Stimulated activated naive CD4-positive, alpha-beta T cell (primary cell): Measurements from ENCODE around the gene ATP8B3.

Source experiments
- DNase-seq, 6 experiments: peaks; one replicate each; lab custom pipeline; 2025; lab: John Stamatoyannopoulos, UW

Gene ATP8B3

GRCh38 chr19:1756705-1757465, 55.2 kb downstream of the ATP8B3 start:
- no peak for DNase-seq

GRCh38 chr19:1756264-1756663, 55.8 kb downstream of the ATP8B3 start:
- no peak for DNase-seq

- DNase-seq: no peak
These were observed 56.5 kb downstream of the ATP8B3 start for GRCh38 chr19:1755467-1756171.

- DNase-seq: no peak
These were observed 57.2 kb downstream of the ATP8B3 start for GRCh38 chr19:1754636-1755466.

- no peak for DNase-seq
These were observed 57.9 kb downstream of the ATP8B3 start for GRCh38 chr19:1754018-1754635.

- DNase-seq: no peak
These were observed 59.0 kb downstream of the ATP8B3 start, which contains the start of gene ONECUT3 for GRCh38 chr19:1752757-1753728. ONECUT3 (plus strand) TSS chr19:1753506; CDS start chr19:1753663, 157 bp downstream.

GRCh38 chr19:1752009-1752756, 59.9 kb downstream of the ATP8B3 start:
- DNase-seq: no peak

- no peak for DNase-seq
These were observed 60.6 kb downstream of the ATP8B3 start for GRCh38 chr19:1751367-1752008.

GRCh38 chr19:1750343-1751021, 61.6 kb downstream of the ATP8B3 start:
- DNase-seq: no peak

GRCh38 chr19:1749373-1750342, 62.4 kb downstream of the ATP8B3 start:
- DNase-seq: no peak

- no peak for DNase-seq
These were observed 63.2 kb downstream of the ATP8B3 start for GRCh38 chr19:1748873-1749341.

- no peak for DNase-seq
These were observed 63.8 kb downstream of the ATP8B3 start for GRCh38 chr19:1748115-1748872.

GRCh38 chr19:1747285-1748114, 64.6 kb downstream of the ATP8B3 start:
- no peak for DNase-seq

- no peak for DNase-seq
These were observed 65.4 kb downstream of the ATP8B3 start for GRCh38 chr19:1746401-1747284.

GRCh38 chr19:1745589-1746031, 66.5 kb downstream of the ATP8B3 start:
- DNase-seq: no peak
